HG03442 (cell line): ENCODE results near the gene BACE1-AS.
"Not testable (repeated sequence)": the region's sequence is repeated elsewhere in the genome, so short reads cannot be mapped to it uniquely, and the experiment has no call there.

Source experiments
- ATAC-seq: cut with Tn5 transposase; IDR thresholded peaks from one replicate; pipeline ENCODE4 v1.9.1; 2021; ENCODE audit warnings: mild to moderate bottlenecking, moderate library complexity; ENCODE audit not compliant: unreplicated experiment

BACE1-AS gene

DNA sequence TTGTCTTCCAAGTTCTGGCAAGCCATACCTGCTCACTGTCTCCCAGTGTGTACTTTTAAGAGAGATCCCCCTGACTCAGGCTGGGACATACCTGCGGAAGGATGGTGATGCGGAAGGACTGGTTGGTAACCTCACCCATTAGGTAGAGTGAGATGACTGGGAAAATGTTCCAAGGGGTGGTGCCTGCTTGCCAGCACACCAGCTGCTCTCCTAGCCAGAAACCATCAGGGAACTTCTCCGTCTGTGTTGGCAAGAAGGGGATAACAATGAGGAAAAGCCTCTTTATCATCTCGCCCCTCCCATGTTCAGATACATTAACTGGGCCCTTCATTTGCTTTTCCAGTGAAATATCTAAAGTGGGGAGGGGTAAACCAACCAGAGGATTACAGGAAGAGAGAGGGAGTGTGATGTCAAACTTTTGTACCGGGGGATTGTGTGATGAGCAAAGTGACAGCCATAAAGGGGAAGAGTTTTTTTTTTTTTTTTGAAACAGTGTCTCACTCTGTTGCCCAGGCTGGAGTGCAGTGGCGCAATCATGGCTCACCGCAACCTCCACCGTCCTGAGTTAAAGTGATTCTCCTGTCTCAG, at the start of gene BACE1-AS:
Gene BACE1-AS, plus strand, starts transcription at position 538 of the 588 bp plus-strand sequence.
- ATAC-seq: no peak

DNA sequence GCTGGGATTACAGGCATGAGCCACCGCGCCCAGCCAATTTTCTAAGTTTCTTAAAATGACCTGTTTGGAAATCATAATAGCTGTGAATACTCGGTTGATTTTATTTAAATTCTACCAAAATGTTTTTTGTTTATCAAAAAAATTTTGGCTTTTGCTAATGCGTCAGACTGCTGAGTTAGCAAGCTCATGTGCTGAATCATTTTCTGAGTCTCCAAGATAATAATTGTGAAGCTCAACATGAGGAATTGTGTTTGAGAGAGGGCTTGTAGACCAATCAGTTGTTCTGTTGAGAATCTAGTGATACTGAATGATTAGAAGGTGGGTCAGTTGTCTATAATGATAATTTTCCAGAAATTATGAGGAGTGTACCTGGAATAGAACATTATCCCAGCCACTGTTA, 42.8 kb upstream of the BACE1-AS start:
- ATAC-seq: no peak

- no peak for ATAC-seq
Measured at GRCh38 chr11:117249571-117249970, 41.6 kb upstream of the BACE1-AS start.

GRCh38 chr11:117251506-117251905, 39.6 kb upstream of the BACE1-AS start:
- no peak for ATAC-seq

GRCh38 chr11:117255966-117256365, 35.2 kb upstream of the BACE1-AS start:
- no peak for ATAC-seq

DNA sequence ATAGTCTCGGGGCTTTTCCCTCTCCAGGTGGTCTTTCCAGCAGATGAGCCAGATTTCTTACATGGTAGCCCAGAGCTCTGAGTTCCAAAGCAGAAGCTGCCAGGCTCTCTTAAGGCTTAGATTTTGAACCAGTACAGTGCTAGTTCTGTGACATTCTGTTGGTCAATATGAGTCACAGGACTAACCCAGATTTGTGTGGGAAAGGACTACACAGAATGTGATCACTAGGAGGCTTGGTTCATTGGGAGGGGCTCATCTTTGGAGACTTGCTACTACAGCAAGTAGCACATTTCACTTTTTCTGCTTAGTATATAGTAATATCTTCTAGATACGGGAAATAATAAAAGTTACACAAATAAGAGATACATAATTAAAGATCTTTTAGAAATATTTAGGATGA, 34.6 kb upstream of the BACE1-AS start:
- ATAC-seq: no peak

- ATAC-seq: no peak
Measured at GRCh38 chr11:117258576-117258975, 32.6 kb upstream of the BACE1-AS start.

GRCh38 chr11:117259417-117259816, 31.7 kb upstream of the BACE1-AS start:
- no peak for ATAC-seq

GRCh38 chr11:117264624-117265323, 26.4 kb upstream of the BACE1-AS start:
- ATAC-seq: not testable (repeated sequence)

DNA sequence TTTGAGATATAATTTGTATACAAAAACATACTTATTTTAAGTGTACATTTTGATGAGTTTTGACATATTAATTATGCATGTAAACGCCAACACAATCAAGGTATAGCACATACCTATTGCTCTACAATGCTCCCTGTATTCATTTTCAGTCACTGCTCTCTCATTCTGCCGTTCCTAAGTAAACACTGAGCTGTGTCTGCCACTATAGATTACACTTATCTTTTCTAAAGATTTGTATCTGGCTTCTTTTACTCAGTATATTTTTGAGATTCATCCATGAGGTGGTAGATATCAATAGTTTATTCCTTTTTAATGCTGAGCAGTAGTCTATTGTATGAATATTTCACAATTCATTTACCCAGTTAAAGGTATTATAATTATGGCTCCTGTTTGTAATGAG, 25.4 kb upstream of the BACE1-AS start:
- ATAC-seq: no peak

GRCh38 chr11:117269856-117270255, 21.3 kb upstream of the BACE1-AS start:
- ATAC-seq: no peak

GRCh38 chr11:117271208-117271607, 19.9 kb upstream of the BACE1-AS start:
- no peak for ATAC-seq

DNA sequence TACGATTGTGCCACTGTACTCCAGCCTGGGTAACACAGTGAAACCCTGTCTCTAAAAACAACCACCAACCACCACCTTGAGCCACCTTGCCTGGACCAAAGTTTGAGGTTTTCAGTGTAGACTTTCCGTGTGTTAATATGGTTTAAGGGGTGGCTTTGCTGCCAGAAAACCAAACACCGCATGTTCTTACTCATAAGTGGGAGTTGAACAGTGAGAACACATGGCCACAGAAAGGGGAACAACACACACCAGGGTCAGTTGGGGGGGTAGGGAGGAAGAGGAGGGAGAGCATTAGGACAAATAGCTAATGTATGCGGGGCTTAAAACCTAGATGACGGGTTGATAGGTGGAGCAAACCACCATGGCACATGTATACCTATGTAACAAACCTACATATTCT, 19.0 kb upstream of the BACE1-AS start:
- not testable (repeated sequence) for ATAC-seq

DNA sequence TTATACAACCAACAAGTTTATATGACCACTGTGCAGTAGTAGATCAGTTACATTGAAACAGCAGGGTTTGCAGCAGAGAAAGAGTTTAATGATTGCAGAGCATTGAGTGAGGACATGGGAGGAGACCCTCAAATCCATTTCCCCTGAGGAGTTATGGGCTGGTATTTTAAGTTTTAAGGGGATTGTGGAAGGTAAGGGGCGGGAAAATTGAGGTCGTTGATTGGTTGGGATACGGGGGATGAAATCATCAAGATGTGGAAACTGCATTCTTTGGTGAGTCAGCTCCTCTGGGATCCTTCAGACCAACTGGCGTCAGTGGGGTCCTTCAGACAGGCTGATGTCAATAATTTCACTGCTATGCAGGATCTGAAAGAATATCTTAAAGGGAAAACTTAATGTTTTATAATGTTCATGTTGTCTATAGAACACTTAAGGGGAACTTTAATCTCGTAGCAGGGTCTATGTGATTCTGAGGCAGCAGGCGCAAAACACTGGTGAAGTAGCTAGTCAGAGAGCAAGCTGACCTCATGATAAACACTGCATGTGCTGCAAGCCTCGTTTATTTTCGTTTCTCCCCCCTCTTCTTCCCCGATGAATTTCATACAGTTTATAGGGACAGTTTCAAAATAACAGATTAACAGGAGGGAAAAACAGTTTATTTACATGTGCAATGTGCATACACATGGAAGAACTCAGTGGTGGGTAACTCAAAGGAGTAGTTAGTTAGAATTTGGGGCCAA, 17.4 kb upstream of the BACE1-AS start:
- ATAC-seq: no peak

DNA sequence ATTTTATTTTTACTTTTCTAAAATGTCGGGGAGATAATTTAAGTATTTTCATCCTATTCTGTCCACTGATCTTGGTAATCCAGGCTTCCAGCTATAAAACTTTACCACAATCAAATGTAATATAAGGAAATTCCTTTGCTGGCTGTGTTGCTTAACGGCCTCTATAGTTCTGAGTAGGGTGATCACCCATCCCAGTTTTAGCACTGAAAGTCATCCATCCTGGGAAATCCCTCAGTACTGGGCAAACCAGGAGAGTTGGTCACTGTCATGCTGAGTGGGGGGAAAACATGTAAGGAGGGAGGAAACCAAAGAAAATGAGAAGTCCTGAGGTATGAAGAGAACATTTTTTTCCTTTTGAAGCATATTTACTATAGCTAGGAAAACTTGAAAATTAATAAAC, 12.8 kb upstream of the BACE1-AS start:
- ATAC-seq: no peak

- no peak for ATAC-seq
Measured at GRCh38 chr11:117279711-117280376, 11.3 kb upstream of the BACE1-AS start.

DNA sequence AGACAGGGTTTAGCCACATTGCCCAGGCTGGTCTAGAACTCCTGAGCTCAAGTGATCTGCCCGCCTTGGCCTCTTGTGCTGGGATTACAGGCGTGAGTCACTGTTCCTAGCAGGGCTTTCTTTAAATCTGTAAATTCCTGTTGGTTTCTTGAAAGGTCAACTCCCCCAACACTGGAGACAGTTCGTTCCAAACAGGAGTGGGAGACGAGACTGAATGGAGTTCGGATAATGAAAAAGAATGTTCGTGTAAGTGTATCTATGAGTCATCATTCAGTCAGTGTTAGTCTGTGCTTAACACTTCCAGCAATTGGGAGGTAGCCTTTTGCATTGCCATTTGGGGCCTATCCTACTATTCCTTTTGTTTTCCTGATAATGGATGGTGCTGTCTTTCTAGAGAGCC, 10.0 kb upstream of the BACE1-AS start:
- no peak for ATAC-seq

GRCh38 chr11:117281869-117282268, 9.3 kb upstream of the BACE1-AS start:
- ATAC-seq: no peak

DNA sequence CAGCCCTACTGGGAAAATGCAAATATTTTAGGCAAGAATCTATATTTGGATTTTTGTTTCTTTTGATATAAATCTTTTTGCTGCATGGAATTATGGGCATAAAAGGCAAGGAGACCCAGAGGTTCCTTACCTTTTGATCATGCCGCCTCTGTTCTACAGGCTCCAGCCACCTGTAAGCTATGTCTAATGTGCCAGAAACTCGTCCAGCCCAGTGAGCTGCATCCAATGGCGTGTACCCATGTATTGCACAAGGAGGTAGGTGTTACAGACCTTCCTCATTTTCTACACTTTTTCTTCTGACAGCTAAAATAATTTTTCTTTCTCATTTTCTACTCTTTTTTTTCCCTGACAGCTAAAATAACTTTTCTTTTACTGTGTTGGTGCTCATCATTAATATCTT, 8.2 kb upstream of the BACE1-AS start:
- ATAC-seq: no peak

DNA sequence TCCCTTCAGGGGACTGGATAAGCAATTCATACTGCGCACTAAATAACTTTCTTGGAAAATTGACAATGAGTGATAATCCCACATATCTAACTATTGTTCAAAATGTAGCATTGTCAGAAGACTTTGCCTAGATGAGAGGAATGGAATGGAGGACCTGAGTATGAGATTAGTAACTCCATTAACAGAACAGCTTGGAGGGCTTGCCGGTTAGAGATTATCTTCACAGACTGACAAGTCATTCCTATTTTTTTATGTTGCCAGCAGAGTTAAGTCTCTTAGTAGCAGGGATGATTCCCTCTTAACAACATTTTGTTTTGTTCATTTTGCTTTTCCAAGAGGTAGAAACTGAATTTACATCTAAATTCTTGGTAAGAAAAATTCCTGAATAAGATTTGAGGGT, 7.1 kb upstream of the BACE1-AS start:
- ATAC-seq: no peak

GRCh38 chr11:117286588-117286987, 4.6 kb upstream of the BACE1-AS start:
- ATAC-seq: no peak

DNA sequence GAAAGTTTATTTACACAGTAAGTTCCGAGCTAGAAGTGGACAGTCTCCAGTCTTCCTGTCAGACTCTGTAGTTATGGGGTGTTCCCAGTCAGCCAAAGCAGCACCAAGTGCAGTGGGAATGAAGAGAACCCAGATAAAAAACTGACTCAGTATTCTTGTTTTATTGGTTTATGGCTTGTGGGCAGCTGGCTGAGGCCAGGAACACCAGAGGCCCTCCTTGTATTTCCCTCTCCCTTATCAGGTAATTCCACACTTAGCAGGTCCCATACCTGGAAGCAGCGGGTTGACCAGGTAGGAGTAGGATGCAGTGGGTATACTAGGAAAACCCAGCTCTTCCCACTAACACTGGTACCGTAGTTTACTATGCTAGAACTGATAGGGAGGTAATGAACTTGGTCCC, 3.5 kb upstream of the BACE1-AS start:
- ATAC-seq: no peak
